ENCODE measurements around the gene ZNF624.

ZNF624 gene

DNA sequence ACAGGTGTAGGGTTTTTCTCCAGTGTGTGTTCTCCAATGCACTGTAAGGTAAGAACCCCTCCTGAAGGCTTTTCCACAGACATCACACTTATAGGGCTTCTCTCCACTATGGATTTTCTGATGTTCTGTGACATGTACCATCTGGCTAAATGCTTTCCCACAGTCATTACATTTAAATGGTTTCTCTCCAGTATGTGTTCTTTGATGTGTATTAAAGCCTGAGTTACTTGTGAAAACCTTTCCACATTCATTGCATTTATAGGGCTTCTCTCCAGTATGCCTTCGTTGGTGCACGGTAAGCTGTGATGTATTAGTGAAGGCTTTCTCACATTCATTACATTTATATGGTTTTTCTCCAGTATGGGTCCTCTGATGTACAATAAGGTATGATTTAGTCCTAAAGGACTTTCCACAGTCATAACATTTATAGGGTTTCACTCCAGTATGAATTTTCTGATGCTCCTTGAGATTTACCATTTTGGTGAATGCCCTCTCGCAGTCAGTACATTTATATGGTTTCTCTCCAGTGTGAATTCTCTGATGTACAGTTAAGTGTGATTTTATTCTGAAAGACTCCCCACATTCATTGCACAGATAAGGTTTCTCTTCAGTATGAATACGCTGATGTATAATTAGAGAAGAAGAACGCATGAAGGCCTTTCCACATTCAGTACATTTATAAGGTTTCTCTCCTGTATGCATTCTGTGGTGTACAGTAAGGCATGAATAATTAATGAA, 30.9 kb downstream of the ZNF624 start:
- TF ChIP-seq, protein P1, sequence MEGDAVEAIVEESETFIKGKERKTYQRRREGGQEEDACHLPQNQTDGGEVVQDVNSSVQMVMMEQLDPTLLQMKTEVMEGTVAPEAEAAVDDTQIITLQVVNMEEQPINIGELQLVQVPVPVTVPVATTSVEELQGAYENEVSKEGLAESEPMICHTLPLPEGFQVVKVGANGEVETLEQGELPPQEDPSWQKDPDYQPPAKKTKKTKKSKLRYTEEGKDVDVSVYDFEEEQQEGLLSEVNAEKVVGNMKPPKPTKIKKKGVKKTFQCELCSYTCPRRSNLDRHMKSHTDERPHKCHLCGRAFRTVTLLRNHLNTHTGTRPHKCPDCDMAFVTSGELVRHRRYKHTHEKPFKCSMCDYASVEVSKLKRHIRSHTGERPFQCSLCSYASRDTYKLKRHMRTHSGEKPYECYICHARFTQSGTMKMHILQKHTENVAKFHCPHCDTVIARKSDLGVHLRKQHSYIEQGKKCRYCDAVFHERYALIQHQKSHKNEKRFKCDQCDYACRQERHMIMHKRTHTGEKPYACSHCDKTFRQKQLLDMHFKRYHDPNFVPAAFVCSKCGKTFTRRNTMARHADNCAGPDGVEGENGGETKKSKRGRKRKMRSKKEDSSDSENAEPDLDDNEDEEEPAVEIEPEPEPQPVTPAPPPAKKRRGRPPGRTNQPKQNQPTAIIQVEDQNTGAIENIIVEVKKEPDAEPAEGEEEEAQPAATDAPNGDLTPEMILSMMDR (IDR thresholded peaks at IDR 0.05; ENCODE audit: insufficient read depth, low read depth, low read length, missing control alignments) = no peak
- no peak for DNase-seq (ENCODE audit: low read depth)
- no peak overlapping the region for H3K4me3 ChIP-seq (ENCODE audit: low read depth, low read length)

DNA sequence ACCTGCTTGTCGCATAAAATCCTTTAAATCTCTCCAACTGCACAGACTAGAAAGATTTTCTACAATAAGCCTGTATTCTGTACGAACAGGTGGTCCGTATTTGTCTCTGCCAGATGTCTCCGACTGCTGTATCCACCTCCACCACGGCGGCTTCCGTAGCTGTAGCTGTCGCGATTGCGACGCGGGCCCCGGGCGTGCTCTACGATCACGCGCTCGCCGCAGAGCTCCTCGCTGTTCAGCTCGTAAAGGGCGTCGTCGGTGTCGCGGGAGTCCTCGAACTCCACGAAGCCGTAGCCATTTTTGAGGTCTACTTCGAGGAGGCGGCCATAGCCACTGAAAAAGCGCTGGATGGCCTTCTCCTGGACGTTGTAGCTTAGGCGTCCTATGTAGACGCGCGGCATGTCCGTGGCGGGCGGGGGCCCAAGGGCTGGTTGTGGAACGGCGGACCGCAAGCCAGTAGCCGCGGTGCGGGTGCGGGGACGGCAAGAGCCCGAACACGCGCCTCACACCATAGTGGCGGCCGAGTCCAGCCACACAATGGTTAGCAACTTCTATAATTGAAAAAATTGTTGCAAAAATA, 36.1 kb downstream of the ZNF624 start:
- TF ChIP-seq, protein P1 (IDR thresholded peaks at IDR 0.05; ENCODE audit: insufficient read depth, low read depth, low read length, missing control alignments) = no peak
- no peak overlapping the region for H3K4me3 ChIP-seq (ENCODE audit: low read depth, low read length)
- DNase-seq (ENCODE audit: low read depth) = no peak

DNA sequence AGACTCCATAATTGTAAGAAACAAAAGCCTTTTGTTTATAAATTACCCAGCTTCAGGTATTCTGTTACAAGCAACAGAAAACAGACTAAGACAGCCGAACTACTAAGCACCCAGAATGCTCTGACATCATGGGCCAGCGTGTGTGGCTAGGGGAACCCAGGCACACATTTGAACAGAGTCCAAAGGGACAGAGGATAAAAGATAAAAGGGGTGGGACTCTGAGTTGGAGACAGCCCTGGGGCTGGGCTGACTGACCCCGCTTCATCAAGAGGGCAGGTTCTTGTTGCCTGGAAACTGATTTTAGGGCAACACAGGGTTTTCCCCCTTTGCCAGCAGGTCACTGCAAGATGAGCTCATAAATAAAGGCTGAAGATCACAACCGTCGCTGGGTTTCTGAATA, 54.1 kb downstream of the ZNF624 start:
- no peak overlapping the region for H3K4me3 ChIP-seq (ENCODE audit: low read depth, low read length)
- DNase-seq (ENCODE audit: low read depth) = no peak
- TF ChIP-seq, protein P1 (IDR thresholded peaks at IDR 0.05; ENCODE audit: insufficient read depth, low read depth, low read length, missing control alignments) = no peak

DNA sequence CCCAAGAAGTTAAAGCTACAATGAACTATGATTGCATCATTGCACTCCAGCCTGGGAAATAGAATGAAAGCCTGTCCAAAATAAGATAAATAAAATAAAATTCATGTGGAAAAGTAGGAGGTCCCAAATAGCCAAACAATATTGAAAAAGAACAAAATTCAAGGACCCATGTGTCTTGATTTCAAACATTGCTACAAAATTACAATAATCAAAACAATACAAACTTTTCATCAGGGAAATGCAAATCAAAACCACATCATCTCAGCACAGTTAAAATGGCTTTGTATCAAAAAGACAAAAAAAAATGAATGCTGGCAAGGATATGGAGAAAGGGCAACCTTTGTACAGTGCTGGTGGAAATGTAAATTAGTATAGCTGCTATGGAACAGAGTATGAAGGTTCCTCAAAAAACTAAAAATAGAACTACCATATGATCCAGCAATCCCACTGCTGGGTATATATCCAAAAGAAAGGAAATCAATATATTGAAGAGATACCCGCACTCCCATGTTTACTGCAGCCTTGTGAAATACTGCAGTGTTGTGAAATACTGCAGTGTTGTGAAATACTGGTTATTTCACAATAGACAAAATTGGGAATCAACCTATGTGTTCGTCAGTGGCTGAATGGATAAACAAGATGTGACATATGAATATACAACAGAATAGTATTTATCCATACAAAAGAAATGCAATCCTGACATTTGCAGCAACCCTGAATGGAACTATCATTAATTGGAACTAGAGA, 60.1 kb downstream of the ZNF624 start:
- DNase-seq (ENCODE audit: low read depth) = no peak
- H3K4me3 ChIP-seq (ENCODE audit: low read depth, low read length) = no peak overlapping the region
- TF ChIP-seq, protein P1 (IDR thresholded peaks at IDR 0.05; ENCODE audit: insufficient read depth, low read depth, low read length, missing control alignments) = no peak

DNA sequence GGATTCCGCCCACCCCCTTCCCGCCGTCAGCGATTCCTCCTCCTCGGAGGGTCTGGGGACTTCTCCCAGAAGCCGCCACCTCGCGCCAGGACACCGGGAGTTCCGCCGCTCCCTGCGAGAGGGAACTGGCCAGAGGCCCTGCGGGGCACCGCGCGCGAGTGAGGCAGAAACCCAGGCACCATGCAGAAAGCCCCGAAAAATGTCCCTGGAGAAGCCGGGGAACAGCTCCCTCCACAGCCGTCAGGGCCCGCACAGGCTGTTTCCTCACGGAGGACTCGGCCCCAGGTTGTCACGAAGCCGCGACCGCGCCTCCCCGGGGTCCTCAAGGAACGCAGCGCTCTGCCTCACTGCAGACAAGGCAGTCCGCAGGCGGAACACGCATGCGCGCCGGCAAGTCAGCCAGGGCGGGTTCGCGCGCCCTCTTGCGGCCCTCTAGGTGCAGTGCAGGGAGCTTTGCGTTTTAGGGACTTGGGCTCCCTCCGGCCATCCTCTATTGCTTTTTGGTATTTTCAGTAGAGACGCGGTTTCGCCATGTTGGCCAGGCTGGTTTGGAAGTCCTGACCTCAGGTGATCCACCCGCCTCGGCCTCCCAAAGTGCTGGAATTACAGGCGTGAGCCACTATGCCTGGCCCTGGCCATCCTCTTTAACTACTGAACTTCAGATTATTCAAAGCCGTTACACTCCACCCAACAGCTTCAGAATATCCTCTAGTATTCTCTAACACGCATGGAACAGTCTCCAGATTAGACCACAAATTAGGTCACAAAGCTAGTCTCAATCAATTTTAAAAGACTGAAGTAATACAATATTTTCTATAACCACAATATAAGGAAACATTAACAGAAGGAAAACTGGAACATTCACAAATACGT, 64.3 kb downstream of the ZNF624 start:
- peak overlapping the region; percentile 51 for H3K4me3 ChIP-seq (ENCODE audit: low read depth, low read length)
- peak; percentile 91 for DNase-seq (ENCODE audit: low read depth)
- TF ChIP-seq, protein P1 (IDR thresholded peaks at IDR 0.05; ENCODE audit: insufficient read depth, low read depth, low read length, missing control alignments) = peak; percentile 99

DNA sequence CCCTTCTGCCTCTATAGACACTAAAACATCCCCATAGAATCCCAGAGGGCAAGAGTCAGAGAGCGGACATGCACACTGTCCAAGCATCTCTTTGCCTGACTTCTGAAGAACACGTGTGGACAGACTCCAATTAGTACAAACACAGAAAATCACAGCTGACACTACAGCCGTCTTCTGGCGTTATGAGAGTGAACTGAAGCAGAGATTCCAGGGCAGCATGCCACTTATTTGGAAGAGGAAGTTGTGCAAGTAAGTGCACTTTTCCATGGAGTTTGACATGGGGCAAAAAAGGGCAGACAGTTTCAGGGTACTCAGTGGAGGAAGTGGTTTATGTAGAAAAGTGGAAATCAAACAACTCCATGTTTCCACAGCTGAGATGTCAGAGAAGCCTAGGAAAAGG, 67.9 kb downstream of the ZNF624 start:
- no peak for DNase-seq (ENCODE audit: low read depth)
- no peak overlapping the region for H3K4me3 ChIP-seq (ENCODE audit: low read depth, low read length)
- TF ChIP-seq, protein P1 (IDR thresholded peaks at IDR 0.05; ENCODE audit: insufficient read depth, low read depth, low read length, missing control alignments) = no peak
